ENCODE data around the gene PDSS2.

GRCh38 chr6:107214655-107215054 lies 244.7 kb downstream of the PDSS2 start:
- no peak for TF ChIP-seq POLR2A (IDR thresholded peaks at IDR 0.05)
- TF ChIP-seq CTCF (IDR thresholded peaks at IDR 0.05) = no peak

Data from heart left ventricle (tissue), 13 donors.